ENCODE results near the gene WDR88.

The WDR88 gene

GRCh38 chr19:33215438-33216197 is 83.7 kb downstream of the WDR88 start:
- Histone ChIP-seq H3K4me1 (ENCODE audit: control insufficient read depth, low read length) (no peaks in the 10 kb centered on the region), H3F3A (ENCODE audit: control insufficient read depth, insufficient read depth) (no peaks in the 10 kb centered on the region), H3K9me3 (ENCODE audit: control insufficient read depth, insufficient read depth, low read length) (no peaks in the 10 kb centered on the region), H3K4me3 (ENCODE audit: low read length) (no peak overlapping the region), H3K4me2 (ENCODE audit: low read length) (no peak overlapping the region), H3K27me3 (ENCODE audit: control insufficient read depth, low read length) (no peaks in the 10 kb centered on the region), H3K27ac (ENCODE audit: low read depth, low read length) (no peak overlapping the region), H3K79me2 (ENCODE audit: control insufficient read depth, low read length) (no peaks in the 10 kb centered on the region), H3K9me2 (replicated peaks; ENCODE audit: control insufficient read depth, low read length) (no peaks in the 10 kb centered on the region), H3K36me3 (ENCODE audit: control insufficient read depth, low read length) (no peaks in the 10 kb centered on the region), H4K20me1 (ENCODE audit: control insufficient read depth, insufficient read depth, low read depth, low read length) (no peaks in the 10 kb centered on the region)
- TF ChIP-seq CTCF (IDR thresholded peaks at IDR 0.05; ENCODE audit: low read depth, low read length, poor library complexity, severe bottlenecking) (no peak), EZH2phosphoT487 (IDR thresholded peaks at IDR 0.05; ENCODE audit: borderline replicate concordance, low read length) (no peak)

DNA sequence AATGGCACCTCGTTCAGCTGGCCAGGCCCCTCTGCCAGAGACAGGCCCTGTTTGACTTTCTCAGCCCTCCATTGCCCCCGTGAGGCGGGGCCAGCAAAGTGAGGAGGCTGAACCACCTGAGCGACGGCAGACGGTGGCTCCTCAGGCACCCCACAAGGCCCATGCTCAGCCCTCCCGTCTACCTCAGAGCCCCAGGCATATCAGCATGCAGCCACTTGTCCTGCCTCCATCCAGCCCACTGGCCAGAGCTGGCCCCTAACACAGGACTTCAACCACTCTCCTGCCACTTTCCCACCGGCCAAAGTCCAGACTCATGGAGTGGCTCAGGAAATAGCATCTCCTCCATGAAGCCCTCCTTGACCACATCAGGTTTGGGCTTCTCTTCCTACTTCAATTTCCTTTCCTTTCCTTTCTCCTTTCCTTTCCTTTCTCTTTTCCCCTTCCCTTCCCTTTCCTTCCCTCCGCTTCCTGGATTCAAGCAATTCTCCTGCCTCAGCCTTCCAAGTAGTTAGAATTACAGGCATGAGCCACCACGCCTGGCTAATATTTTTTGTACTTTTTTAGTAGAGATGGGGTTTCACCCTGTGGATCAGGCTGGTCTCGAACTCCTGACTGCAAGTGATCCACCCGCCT is 84.4 kb downstream of the WDR88 start:
- Histone ChIP-seq H3K36me3 (ENCODE audit: control insufficient read depth, low read length) (no peaks in the 10 kb centered on the region), H3K9me3 (ENCODE audit: control insufficient read depth, insufficient read depth, low read length) (no peaks in the 10 kb centered on the region), H4K20me1 (ENCODE audit: control insufficient read depth, insufficient read depth, low read depth, low read length) (no peaks in the 10 kb centered on the region), H3F3A (ENCODE audit: control insufficient read depth, insufficient read depth) (no peaks in the 10 kb centered on the region), H3K79me2 (ENCODE audit: control insufficient read depth, low read length) (no peaks in the 10 kb centered on the region), H3K27me3 (ENCODE audit: control insufficient read depth, low read length) (no peaks in the 10 kb centered on the region), H3K27ac (ENCODE audit: low read depth, low read length) (no peak overlapping the region), H3K4me1 (ENCODE audit: control insufficient read depth, low read length) (no peaks in the 10 kb centered on the region), H3K9me2 (replicated peaks; ENCODE audit: control insufficient read depth, low read length) (no peaks in the 10 kb centered on the region), H3K4me2 (ENCODE audit: low read length) (no peak overlapping the region), H3K4me3 (ENCODE audit: low read length) (no peak overlapping the region)
- TF ChIP-seq EZH2phosphoT487 (IDR thresholded peaks at IDR 0.05; ENCODE audit: borderline replicate concordance, low read length), result no peak
- no peak for TF ChIP-seq CTCF (IDR thresholded peaks at IDR 0.05; ENCODE audit: low read depth, low read length, poor library complexity, severe bottlenecking)

- no peaks in the 10 kb centered on the region for H3K4me1 ChIP-seq (ENCODE audit: control insufficient read depth, low read length)
- H3K9me2 ChIP-seq (replicated peaks; ENCODE audit: control insufficient read depth, low read length), result no peaks in the 10 kb centered on the region
- H3K27ac ChIP-seq (ENCODE audit: low read depth, low read length), result no peak overlapping the region
- no peaks in the 10 kb centered on the region for H3K79me2 ChIP-seq (ENCODE audit: control insufficient read depth, low read length)
- H3F3A ChIP-seq (ENCODE audit: control insufficient read depth, insufficient read depth), result no peaks in the 10 kb centered on the region
- H4K20me1 ChIP-seq (ENCODE audit: control insufficient read depth, insufficient read depth, low read depth, low read length), result no peaks in the 10 kb centered on the region
- H3K36me3 ChIP-seq (ENCODE audit: control insufficient read depth, low read length), result no peaks in the 10 kb centered on the region
- H3K4me3 ChIP-seq (ENCODE audit: low read length), result no peak overlapping the region
- H3K4me2 ChIP-seq (ENCODE audit: low read length), result no peak overlapping the region
- TF ChIP-seq EZH2phosphoT487 (IDR thresholded peaks at IDR 0.05; ENCODE audit: borderline replicate concordance, low read length) (no peak), CTCF (IDR thresholded peaks at IDR 0.05; ENCODE audit: low read depth, low read length, poor library complexity, severe bottlenecking) (no peak)
- H3K9me3 ChIP-seq (ENCODE audit: control insufficient read depth, insufficient read depth, low read length), result no peaks in the 10 kb centered on the region
- no peaks in the 10 kb centered on the region for H3K27me3 ChIP-seq (ENCODE audit: control insufficient read depth, low read length)
Observed at GRCh38 chr19:33217881-33218280, 86.0 kb downstream of the WDR88 start.

Measured in DOHH2 (cell line).